ENCODE measurements around the gene CD180. TPM values are rescaled to one million over a fixed set of nuclear protein-coding genes. Genes with fewer than 3 reads are reported as not detected.

The CD180 gene
- total RNA-seq, 2 experiments from 2014 or later: 0.08 TPM; not detected in 1

- ATAC-seq (ENCODE audit: poor library complexity) (no peak), DNase-seq (no peak)
- Histone ChIP-seq H3K27ac (ENCODE audit: low read depth in 1 of 2, low read length in 2 of 2) (peak overlapping the region in 1 of 2 donors; percentile 63), H3K36me3 (ENCODE audit: insufficient read depth, low read length) (no peaks in the 10 kb centered on the region), H3K4me3 (ENCODE audit: low read length) (no peak overlapping the region), H3K27me3 (ENCODE audit: control insufficient read depth in 1 of 2, insufficient read depth in 2 of 2, low read length in 2 of 2) (no peaks in the 10 kb centered on the region), H3K9me3 (ENCODE audit: control insufficient read depth in 1 of 2, insufficient read depth in 1 of 2, low read length in 2 of 2) (peaks cover 0 to 5% of the 10 kb centered on the region in 2 experiments), H3K4me1 (ENCODE audit: insufficient read depth, low read length) (peaks cover 79% of the 10 kb centered on the region)
- peak overlapping the region; percentile 90 for H3K27ac Mint-ChIP-seq
- H3K36me3 Mint-ChIP-seq (ENCODE audit: low read depth): peaks cover 15% of the 10 kb centered on the region
- intact Hi-C loops (cut with DNase I, micrococcal nuclease): loop anchor here in 1 of 2 experiments (2.0 kb wide), 1 partner anchor 17 kb away; no protein-coding TSS in a partner anchor
- TF ChIP-seq CTCF (IDR thresholded peaks at IDR 0.05): no peak
- peaks cover 96% of the 10 kb centered on the region for H3K4me1 Mint-ChIP-seq (ENCODE audit: low read depth)
- peaks cover 11% of the 10 kb centered on the region for H3K9me3 Mint-ChIP-seq
- ChIA-PET CTCF (interaction anchor here (0.6 to 8.1 kb wide), 5 partner anchors 12 to 1551 kb away, joined by 3 to 74 read pairs (median 3); no protein-coding TSS in a partner anchor), POLR2A (interaction anchor here (0.8 to 8.2 kb wide), 3 partner anchors 13 to 1047 kb away, joined by 3 to 275 read pairs (median 3); no protein-coding TSS in a partner anchor)
- no peaks in the 10 kb centered on the region for H3K27me3 Mint-ChIP-seq
- no peak overlapping the region for H3K4me3 Mint-ChIP-seq
Measured at GRCh38 chr5:67203701-67204074, 7.1 kb upstream of the CD180 start.

GRCh38 chr5:67202828-67203227 lies 6.2 kb upstream of the CD180 start:
- Histone ChIP-seq H3K27ac (ENCODE audit: low read depth in 1 of 2, low read length in 2 of 2) (peak overlapping the region in 1 of 2 donors; percentile 25), H3K4me1 (ENCODE audit: insufficient read depth, low read length) (peaks cover 71% of the 10 kb centered on the region), H3K27me3 (ENCODE audit: control insufficient read depth in 1 of 2, insufficient read depth in 2 of 2, low read length in 2 of 2) (no peaks in the 10 kb centered on the region), H3K4me3 (ENCODE audit: low read length) (no peak overlapping the region), H3K9me3 (ENCODE audit: control insufficient read depth in 1 of 2, insufficient read depth in 1 of 2, low read length in 2 of 2) (peaks cover 0 to 5% of the 10 kb centered on the region in 2 experiments), H3K36me3 (ENCODE audit: insufficient read depth, low read length) (no peaks in the 10 kb centered on the region)
- Mint-ChIP-seq H3K4me1 (ENCODE audit: low read depth) (peaks cover 98% of the 10 kb centered on the region), H3K27ac (peak overlapping the region; percentile 90), H3K4me3 (peak overlapping the region; percentile 76), H3K9me3 (peaks cover 11% of the 10 kb centered on the region), H3K27me3 (no peaks in the 10 kb centered on the region), H3K36me3 (ENCODE audit: low read depth) (peaks cover 15% of the 10 kb centered on the region)
- ATAC-seq (ENCODE audit: poor library complexity) (no peak), DNase-seq (peak in 3 of 14 experiments; percentile 44 to 56 (median 45))
- intact Hi-C loops (cut with DNase I, micrococcal nuclease): no loop called here
- CTCF ChIA-PET: interaction anchor here (0.6 to 8.1 kb wide), 4 partner anchors 11 to 1297 kb away, joined by 3 to 74 read pairs (median 3); no protein-coding TSS in a partner anchor
- POLR2A ChIA-PET: interaction anchor here (1.0 to 8.2 kb wide), 4 partner anchors 10 to 1048 kb away, joined by 3 to 275 read pairs (median 3); no protein-coding TSS in a partner anchor
- TF ChIP-seq CTCF (IDR thresholded peaks at IDR 0.05): no peak

GRCh38 chr5:67201897-67202549 lies 5.4 kb upstream of the CD180 start:
- Mint-ChIP-seq H3K36me3 (ENCODE audit: low read depth) (peaks cover 15% of the 10 kb centered on the region), H3K27ac (peak overlapping the region; percentile 90), H3K4me1 (ENCODE audit: low read depth) (peaks cover 98% of the 10 kb centered on the region), H3K9me3 (peaks cover 11% of the 10 kb centered on the region), H3K27me3 (no peaks in the 10 kb centered on the region), H3K4me3 (no peak overlapping the region)
- ChIA-PET CTCF (interaction anchor here (0.6 to 1.1 kb wide), 2 partner anchors 44 to 1297 kb away, joined by 3 read pairs; no protein-coding TSS in a partner anchor), POLR2A (interaction anchor here (1.0 to 8.2 kb wide), 4 partner anchors 9 to 1049 kb away, joined by 3 to 275 read pairs (median 3); no protein-coding TSS in a partner anchor)
- Histone ChIP-seq H3K4me1 (ENCODE audit: insufficient read depth, low read length) (peaks cover 65% of the 10 kb centered on the region), H3K4me3 (ENCODE audit: low read length) (no peak overlapping the region), H3K27me3 (ENCODE audit: control insufficient read depth in 1 of 2, insufficient read depth in 2 of 2, low read length in 2 of 2) (no peaks in the 10 kb centered on the region), H3K9me3 (ENCODE audit: control insufficient read depth in 1 of 2, insufficient read depth in 1 of 2, low read length in 2 of 2) (peaks cover 0 to 5% of the 10 kb centered on the region in 2 experiments), H3K36me3 (ENCODE audit: insufficient read depth, low read length) (no peaks in the 10 kb centered on the region), H3K27ac (ENCODE audit: low read depth in 1 of 2, low read length in 2 of 2) (no peak overlapping the region)
- ATAC-seq (ENCODE audit: poor library complexity): no peak
- DNase-seq: no peak
- intact Hi-C loops (cut with DNase I, micrococcal nuclease): no loop called here
- TF ChIP-seq CTCF (IDR thresholded peaks at IDR 0.05): no peak

Data from CD4-positive, alpha-beta T cell (primary cell).